GM19099 (cell line): ENCODE data around the gene BAD.

Experiments
- POLR2A ChIP-seq: IDR thresholded peaks from 3 replicates; pipeline ENCODE4 v1.6.1; 2011; ENCODE audit warnings: low read depth; ENCODE audit not compliant: insufficient read length; ENCODE audit errors: extremely low read depth

Gene BAD

GRCh38 chr11:64290352-64291261, 6.1 kb upstream of the BAD start:
- TF ChIP-seq POLR2A, result no peak

DNA sequence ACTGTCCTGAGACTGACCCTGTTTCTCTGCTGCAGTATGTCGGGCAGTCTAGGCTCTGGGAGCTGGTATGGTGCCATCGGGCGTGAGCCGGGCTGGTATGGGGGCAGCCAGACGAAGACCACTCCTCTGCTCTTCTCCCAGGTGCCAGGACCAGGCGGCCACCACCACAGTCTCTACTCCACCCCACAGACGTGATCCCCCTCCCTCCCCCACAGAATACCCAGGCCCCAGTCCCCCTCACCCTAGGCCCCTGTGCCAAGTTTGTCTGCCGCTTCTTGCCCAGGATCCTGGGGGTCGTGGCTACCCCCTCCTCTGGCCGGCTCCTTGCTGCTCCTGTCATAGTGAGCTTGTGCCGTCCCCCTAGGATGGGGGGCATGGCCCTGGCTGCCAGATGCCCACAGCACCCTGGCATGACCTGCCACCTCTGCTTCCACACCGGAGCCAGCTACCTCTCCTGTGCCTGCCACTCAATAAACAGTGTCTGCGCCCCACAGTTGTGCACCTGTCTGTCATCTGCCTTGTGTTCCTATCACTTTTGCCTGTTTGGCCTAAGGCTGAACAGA, 4.6 kb upstream of the BAD start:
- TF ChIP-seq POLR2A, result no peak

DNA sequence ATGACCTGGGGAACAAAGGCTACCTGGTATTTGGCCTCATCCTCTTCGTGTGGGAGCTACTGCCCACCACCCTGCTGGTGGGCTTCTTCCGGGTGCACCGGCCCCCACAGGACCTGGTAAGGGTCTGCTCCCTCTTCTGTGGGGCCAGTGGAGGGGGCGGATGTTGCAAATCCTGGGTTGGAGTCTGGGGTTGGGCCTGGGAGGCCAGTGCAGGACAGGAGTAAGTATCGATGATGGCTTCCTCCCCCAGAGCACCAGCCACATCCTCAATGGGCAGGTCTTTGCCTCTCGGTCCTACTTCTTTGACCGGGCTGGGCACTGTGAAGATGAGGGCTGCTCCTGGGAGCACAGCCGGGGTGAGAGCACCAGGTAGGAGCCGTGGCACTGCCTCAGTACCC, 3.9 kb upstream of the BAD start:
- no peak for TF ChIP-seq POLR2A

GRCh38 chr11:64287676-64288352, 3.3 kb upstream of the BAD start:
- TF ChIP-seq POLR2A, result no peak

DNA sequence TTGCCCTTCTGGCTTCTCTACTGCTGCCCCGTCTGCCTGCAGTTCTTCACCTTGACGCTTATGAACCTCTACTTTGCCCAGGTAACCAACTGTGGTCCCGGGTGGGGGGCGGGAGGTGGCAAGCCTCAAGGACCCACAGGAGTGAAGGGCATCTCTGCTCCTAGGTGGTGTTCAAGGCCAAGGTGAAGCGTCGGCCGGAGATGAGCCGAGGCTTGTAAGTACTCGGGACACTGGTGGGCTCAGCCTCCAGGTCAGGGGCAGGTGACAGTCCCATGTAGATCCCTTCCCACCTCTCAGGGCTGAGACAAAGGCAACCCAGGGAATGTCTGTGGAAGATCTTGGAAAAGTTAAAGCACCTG, 2.3 kb upstream of the BAD start:
- no peak for TF ChIP-seq POLR2A

- no peak for TF ChIP-seq POLR2A
Measured at GRCh38 chr11:64285885-64286800, 1.7 kb upstream of the BAD start.

DNA sequence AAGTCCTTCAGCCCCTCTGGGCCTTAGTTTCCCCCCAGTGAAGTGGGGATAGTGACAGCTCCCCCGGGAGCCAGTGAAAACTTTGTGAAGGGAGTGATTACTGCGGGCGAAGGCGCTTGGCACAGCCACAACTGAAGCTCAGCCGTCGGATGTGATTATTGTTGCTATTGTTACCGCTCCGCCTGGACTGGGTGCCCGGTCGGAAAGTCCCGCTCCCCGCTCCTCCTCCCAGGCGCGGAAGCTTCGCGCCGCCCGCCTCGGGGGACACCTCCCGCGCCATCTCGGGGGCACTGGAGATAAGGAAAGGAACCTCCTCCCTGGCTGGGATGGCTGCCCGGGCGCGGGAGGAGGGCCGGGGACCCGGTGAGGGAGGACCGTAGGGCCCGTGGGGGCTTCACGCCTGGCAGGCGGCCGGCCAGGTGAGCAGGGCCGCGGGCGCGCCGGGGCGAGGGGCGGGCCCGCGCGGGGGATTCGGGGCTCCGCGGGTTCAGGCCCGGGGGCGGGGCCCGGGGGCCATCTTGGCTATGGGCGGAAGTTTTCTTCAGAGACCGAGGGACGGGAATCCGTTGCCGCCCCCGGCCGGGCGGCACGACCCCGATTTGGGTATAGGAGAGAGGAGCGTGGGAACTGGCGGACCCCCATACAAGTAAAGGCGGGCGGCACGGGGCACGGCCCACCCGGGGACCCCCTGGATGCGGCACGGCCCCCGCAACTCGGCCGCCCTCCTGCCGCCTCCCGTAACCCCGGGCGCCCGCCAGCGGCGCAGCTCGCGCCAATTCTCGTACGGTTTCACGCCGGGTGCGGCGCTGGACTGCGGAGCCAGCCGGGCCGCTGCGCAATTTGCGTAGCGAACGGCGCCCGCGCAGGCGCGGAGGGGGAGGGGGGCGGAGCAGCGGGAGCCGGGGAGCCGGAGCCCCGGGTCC, 758 bp upstream of the BAD start, which contains the start of gene GPR137:
TSS of gene GPR137 (plus strand) at position 887 of the 923 bp plus-strand sequence. CDS start 677 bp downstream, outside the sequence.
- peak; percentile 63 for TF ChIP-seq POLR2A

GRCh38 chr11:64283092-64283491, 1.4 kb downstream of the BAD start:
- TF ChIP-seq POLR2A, result no peak

DNA sequence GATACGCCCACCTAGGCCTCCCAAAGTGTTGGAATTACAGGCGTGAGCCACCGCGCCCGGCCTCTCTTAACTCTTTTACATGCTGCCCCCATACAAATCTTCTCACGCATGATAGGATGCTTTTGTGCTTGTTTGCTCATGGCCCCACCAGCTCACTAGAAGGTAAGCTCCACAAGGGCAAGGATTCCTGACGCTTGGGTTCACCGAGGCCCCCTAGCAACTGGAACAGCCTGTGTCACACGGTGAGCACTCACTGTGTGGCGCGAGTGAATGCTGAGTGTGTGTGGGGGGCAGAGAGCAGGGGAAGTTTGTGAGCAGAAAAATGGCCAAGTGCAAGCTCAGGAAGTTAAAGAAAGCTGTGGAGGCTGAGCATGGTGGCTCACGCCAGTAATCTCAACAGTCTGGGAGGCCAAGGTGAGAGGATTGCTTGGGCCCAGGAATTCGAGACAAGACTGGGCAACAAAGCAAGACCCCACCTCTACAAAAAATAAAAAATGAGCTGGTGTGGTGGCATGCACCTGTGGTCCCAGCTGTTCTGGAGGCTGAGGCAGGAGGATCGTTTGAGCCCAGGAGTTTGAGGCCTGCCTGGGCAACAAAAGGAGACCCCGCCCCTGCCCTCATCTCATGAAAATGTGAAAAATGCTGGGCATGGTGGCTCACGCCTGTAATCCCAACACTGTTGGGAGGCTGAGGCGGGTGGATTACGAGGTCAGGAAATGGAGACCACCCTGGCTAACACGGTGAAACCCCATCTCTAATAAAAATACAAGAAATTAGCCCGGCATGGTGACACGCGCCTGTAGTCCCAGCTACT, 2.3 kb downstream of the BAD start:
- TF ChIP-seq POLR2A, result no peak

GRCh38 chr11:64278576-64279190, 5.8 kb downstream of the BAD start:
- TF ChIP-seq POLR2A, result no peak

- TF ChIP-seq POLR2A, result no peak
Measured at GRCh38 chr11:64276653-64277431, 7.6 kb downstream of the BAD start.

DNA sequence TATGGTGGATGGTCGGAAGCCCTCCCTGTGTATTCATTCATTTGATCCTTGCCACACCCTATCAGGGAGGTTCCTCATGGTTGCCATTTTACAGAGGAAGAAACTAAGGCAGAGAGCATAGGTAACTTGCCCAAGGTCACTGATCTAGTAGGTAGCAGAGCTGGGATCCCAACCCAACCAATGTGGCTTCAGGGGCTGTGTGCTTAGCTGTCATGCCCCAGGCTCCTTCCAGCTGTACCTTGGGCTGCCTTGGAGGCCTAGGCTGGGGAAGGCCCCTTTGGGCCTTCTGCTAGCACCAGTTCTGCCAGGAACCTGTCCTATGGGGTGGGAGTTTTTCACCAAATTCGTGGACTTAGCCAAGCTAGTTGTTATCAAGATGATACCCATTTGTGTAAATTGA, 8.6 kb downstream of the BAD start:
- TF ChIP-seq POLR2A, result no peak
